ENCODE data around the gene SLC30A5. TPM values are rescaled to one million over a fixed set of nuclear protein-coding genes. Genes with fewer than 3 reads are reported as not detected.

The SLC30A5 gene
- total RNA-seq, 1 donor from 2014 or later = 37.3 TPM

GRCh38 chr5:69050214-69050613, 43.6 kb upstream of the SLC30A5 start:
- no peak for TF ChIP-seq CTCF (conservative IDR thresholded peaks at IDR 0.05)
- H3K27me3 Mint-ChIP-seq (ENCODE audit: low read depth) = no peaks in the 10 kb centered on the region
- no peak for DNase-seq (ENCODE audit: low read depth, low spot score)
- no peak overlapping the region for H3K27ac Mint-ChIP-seq (ENCODE audit: unreplicated experiment)
- H3K9me3 Mint-ChIP-seq = no peaks in the 10 kb centered on the region
- H3K4me3 Mint-ChIP-seq = no peak overlapping the region
- no peaks in the 10 kb centered on the region for H3K36me3 Mint-ChIP-seq (ENCODE audit: low read depth)
- peaks cover 5% of the 10 kb centered on the region for H3K4me1 Mint-ChIP-seq

GRCh38 chr5:69052181-69052580, 41.6 kb upstream of the SLC30A5 start:
- Mint-ChIP-seq H3K27ac (ENCODE audit: unreplicated experiment) (no peak overlapping the region), H3K36me3 (ENCODE audit: low read depth) (no peaks in the 10 kb centered on the region), H3K4me3 (no peak overlapping the region), H3K27me3 (ENCODE audit: low read depth) (no peaks in the 10 kb centered on the region), H3K4me1 (no peaks in the 10 kb centered on the region), H3K9me3 (no peaks in the 10 kb centered on the region)
- no peak for DNase-seq (ENCODE audit: low read depth, low spot score)
- TF ChIP-seq CTCF (conservative IDR thresholded peaks at IDR 0.05) = no peak

GRCh38 chr5:69074664-69075521, 18.9 kb upstream of the SLC30A5 start:
- Mint-ChIP-seq H3K36me3 (ENCODE audit: low read depth) (no peaks in the 10 kb centered on the region), H3K4me3 (no peak overlapping the region), H3K4me1 (no peaks in the 10 kb centered on the region), H3K9me3 (no peaks in the 10 kb centered on the region), H3K27ac (ENCODE audit: unreplicated experiment) (no peak overlapping the region), H3K27me3 (ENCODE audit: low read depth) (no peaks in the 10 kb centered on the region)
- TF ChIP-seq CTCF (conservative IDR thresholded peaks at IDR 0.05) = no peak
- no peak for DNase-seq (ENCODE audit: low read depth, low spot score)

- Mint-ChIP-seq H3K27me3 (ENCODE audit: low read depth) (no peaks in the 10 kb centered on the region), H3K9me3 (no peaks in the 10 kb centered on the region), H3K4me3 (no peak overlapping the region), H3K36me3 (ENCODE audit: low read depth) (no peaks in the 10 kb centered on the region), H3K4me1 (no peaks in the 10 kb centered on the region), H3K27ac (ENCODE audit: unreplicated experiment) (no peak overlapping the region)
- no peak for TF ChIP-seq CTCF (conservative IDR thresholded peaks at IDR 0.05)
- DNase-seq (ENCODE audit: low read depth, low spot score) = no peak
Measured at GRCh38 chr5:69075522-69076179, 18.2 kb upstream of the SLC30A5 start.

- DNase-seq (ENCODE audit: low read depth, low spot score) = no peak
- Mint-ChIP-seq H3K4me1 (no peaks in the 10 kb centered on the region), H3K27ac (ENCODE audit: unreplicated experiment) (no peak overlapping the region), H3K36me3 (ENCODE audit: low read depth) (no peaks in the 10 kb centered on the region), H3K4me3 (no peak overlapping the region), H3K27me3 (ENCODE audit: low read depth) (peaks cover under 1% of the 10 kb centered on the region), H3K9me3 (no peaks in the 10 kb centered on the region)
- no peak for TF ChIP-seq CTCF (conservative IDR thresholded peaks at IDR 0.05)
Measured at GRCh38 chr5:69078921-69079540, 14.8 kb upstream of the SLC30A5 start.
